MM.1S (cell line): Measurements from ENCODE around the gene TMEM60.

ENCODE experiments used
- CTCF ChIP-seq: fragments of 300-600 bp; sonication (generic); IDR thresholded peaks from 2 replicates; pipeline ENCODE4 v1.5.1; 2016; ENCODE audit warnings: antibody characterized with exemption, low read length, mixed read lengths
- EZH2 ChIP-seq: fragments of 300-600 bp; sonication (generic); optimal IDR thresholded peaks from 2 replicates; pipeline ENCODE3; 2017; ENCODE audit warnings: low read depth, mild to moderate bottlenecking, antibody characterized with exemption, low read length, mixed read lengths

- TF ChIP-seq CTCF = no peak
- TF ChIP-seq EZH2 = no peak
These were observed 20.8 kb upstream of the TMEM60 start for GRCh38 chr7:77819021-77819420.
